Upper lobe of right lung (tissue), 1 donor: ENCODE data around the gene FHAD1. TPM values are rescaled to one million over a fixed set of nuclear protein-coding genes. Genes with fewer than 3 reads are reported as not detected.

Source experiments
- ATAC-seq: fragments of 200-7000 bp; cut with Tn5 transposase; one replicate; pipeline ENCODE4 v1.9.1; 2020; ENCODE audit warnings: mild to moderate bottlenecking, moderate library complexity
- DNase-seq: peaks from one replicate; pipeline ENCODE4 v3.0.0-alpha.2; 2020
- H3K27ac ChIP-seq: fragments of 200-600 bp; one replicate; pipeline ENCODE4 v1.8.0; 2022
- H3K27me3 ChIP-seq: fragments of 200-600 bp; one replicate; pipeline ENCODE4 v1.8.0; 2022; ENCODE audit warnings: mild to moderate bottlenecking
- H3K36me3 ChIP-seq: fragments of 200-600 bp; one replicate; pipeline ENCODE4 v1.8.0; 2022
- H3K4me1 ChIP-seq: fragments of 200-600 bp; one replicate; pipeline ENCODE4 v1.8.0; 2022
- H3K4me3 ChIP-seq: fragments of 200-600 bp; one replicate; pipeline ENCODE4 v1.8.0; 2022; ENCODE audit warnings: mild to moderate bottlenecking
- H3K9me3 ChIP-seq: fragments of 200-600 bp; one replicate; pipeline ENCODE4 v1.8.0; 2022
- CTCF ChIP-seq: fragments of 200-600 bp; IDR thresholded peaks from one replicate; pipeline ENCODE4 v1.8.0; 2022; ENCODE audit warnings: antibody characterized with exemption
- intact Hi-C: fragments of 100-400 bp; cut with DNase I; formaldehyde crosslinking; loops from one replicate; pipeline ENCODE4 v1.11.0; 2022
- total RNA-seq: library from RNA; stranded (reverse); fragmentation: NEBNext Ultra II Directional; extraction: Animal tissue kit (Norgen Biotek cat#: 25700); gene quantifications from one replicate; pipeline ENCODE4 v1.2.1, GENCODE V29; 2021
- donor health status: DM: no; HTN: yes; CAD: no; lungs with severe emphysema.

FHAD1 gene
- total RNA-seq, 1 donor from 2014 or later: 2.4 TPM

- no peaks in the 10 kb centered on the region for H3K27me3 ChIP-seq
- H3K36me3 ChIP-seq: no peaks in the 10 kb centered on the region
- H3K4me1 ChIP-seq: no peaks in the 10 kb centered on the region
- H3K4me3 ChIP-seq: no peak overlapping the region
- no peak for ATAC-seq
- no peak overlapping the region for H3K27ac ChIP-seq
- no peak for TF ChIP-seq CTCF
- H3K9me3 ChIP-seq: peaks cover 6% of the 10 kb centered on the region
- intact Hi-C loops: no loop called here
- no peak for DNase-seq
Measured at GRCh38 chr1:15401391-15402055, 154.5 kb downstream of the FHAD1 start.

GRCh38 chr1:15402809-15403450, 155.9 kb downstream of the FHAD1 start:
- DNase-seq (no peak), ATAC-seq (no peak)
- intact Hi-C loops: no loop called here
- H3K27me3 ChIP-seq: no peaks in the 10 kb centered on the region
- H3K9me3 ChIP-seq: peaks cover 6% of the 10 kb centered on the region
- no peaks in the 10 kb centered on the region for H3K4me1 ChIP-seq
- no peak overlapping the region for H3K27ac ChIP-seq
- no peaks in the 10 kb centered on the region for H3K36me3 ChIP-seq
- H3K4me3 ChIP-seq: no peak overlapping the region
- no peak for TF ChIP-seq CTCF

GRCh38 chr1:15403962-15404580, 157.0 kb downstream of the FHAD1 start:
- intact Hi-C loops: no loop called here
- no peak for TF ChIP-seq CTCF
- Histone ChIP-seq H3K4me3 (no peak overlapping the region), H3K36me3 (no peaks in the 10 kb centered on the region), H3K4me1 (no peaks in the 10 kb centered on the region), H3K9me3 (peaks cover 6% of the 10 kb centered on the region), H3K27ac (no peak overlapping the region), H3K27me3 (no peaks in the 10 kb centered on the region)
- DNase-seq (no peak), ATAC-seq (no peak)

GRCh38 chr1:15405106-15405850, 158.3 kb downstream of the FHAD1 start:
- TF ChIP-seq CTCF: no peak
- H3K36me3 ChIP-seq: no peaks in the 10 kb centered on the region
- DNase-seq (no peak), ATAC-seq (no peak)
- no peak overlapping the region for H3K4me3 ChIP-seq
- H3K9me3 ChIP-seq: no peaks in the 10 kb centered on the region
- no peaks in the 10 kb centered on the region for H3K27me3 ChIP-seq
- no peaks in the 10 kb centered on the region for H3K4me1 ChIP-seq
- no peak overlapping the region for H3K27ac ChIP-seq
- intact Hi-C loops: no loop called here

GRCh38 chr1:15406614-15407559, 159.9 kb downstream of the FHAD1 start:
- DNase-seq: no peak
- Histone ChIP-seq H3K4me1 (peaks cover 5% of the 10 kb centered on the region), H3K36me3 (no peaks in the 10 kb centered on the region), H3K27me3 (no peaks in the 10 kb centered on the region), H3K4me3 (no peak overlapping the region), H3K9me3 (no peaks in the 10 kb centered on the region), H3K27ac (no peak overlapping the region)
- no peak for ATAC-seq
- intact Hi-C loops: no loop called here
- no peak for TF ChIP-seq CTCF
